NT2/D1 (cell line): ENCODE data around the gene TANK.

Experiments used
- YY1 ChIP-seq: IDR thresholded peaks from 2 replicates; pipeline ENCODE4 v1.6.1; 2011; ENCODE audit not compliant: insufficient read length, insufficient read depth
- ZNF274 ChIP-seq: IDR thresholded peaks from 2 replicates; pipeline ENCODE4 v1.6.1; 2011; ENCODE audit warnings: mild to moderate bottlenecking, low read depth, low read length

GRCh38 chr2:161113693-161114575 lies 46.3 kb upstream of the TANK start:
- TF ChIP-seq YY1 (no peak), ZNF274 (no peak)
